Liver (tissue), 9 donors: Measurements from ENCODE around the gene RALB. TPM values are rescaled to one million over a fixed set of nuclear protein-coding genes. Genes with fewer than 3 reads are reported as not detected.

Experiments
- DNase-seq: peaks from one replicate; pipeline ENCODE4 v3.0.0-alpha.2; 2017; ENCODE audit warnings: low spot score
- H3K27ac ChIP-seq, 2 donors: one replicate each; pipeline ENCODE4 v1.7.0; 2013; ENCODE audit warnings: inconsistent platforms in 2 of 2, low read length in 2 of 2, control low read depth in 1 of 2, low read depth in 1 of 2, mild to moderate bottlenecking in 1 of 2
- H3K27me3 ChIP-seq, 4 donors: one replicate each; pipeline versions ENCODE4 v1.6.1 to v1.7.0; 2013; ENCODE audit warnings: low read length in 3 of 4, inconsistent platforms in 1 of 4, mild to moderate bottlenecking in 1 of 4, moderate library complexity in 1 of 4; ENCODE audit not compliant: control insufficient read depth in 4 of 4, insufficient read depth in 4 of 4
- H3K36me3 ChIP-seq, 4 donors: one replicate each; pipeline versions ENCODE4 v1.6.1 to v1.7.0; 2013; ENCODE audit warnings: low read length in 3 of 4, mild to moderate bottlenecking in 3 of 4, low read depth in 1 of 4, moderate library complexity in 1 of 4; ENCODE audit not compliant: control insufficient read depth in 4 of 4, insufficient read depth in 3 of 4
- H3K4me1 ChIP-seq, 4 donors: one replicate each; pipeline versions ENCODE4 v1.6.1 to v1.7.0; 2013; ENCODE audit warnings: low read length in 3 of 4, mild to moderate bottlenecking in 3 of 4, moderate library complexity in 1 of 4; ENCODE audit not compliant: control insufficient read depth in 4 of 4, insufficient read depth in 4 of 4
- H3K4me3 ChIP-seq, 3 donors: one replicate each; pipeline versions ENCODE4 v1.6.1 to v1.7.0; 2013; ENCODE audit warnings: low read length in 3 of 3, control low read depth in 1 of 3, low read depth in 1 of 3, mild to moderate bottlenecking in 1 of 3
- H3K9ac ChIP-seq, 2 donors: one replicate each; pipeline ENCODE4 v1.7.0; 2013; ENCODE audit warnings: low read length in 2 of 2, mild to moderate bottlenecking in 2 of 2, moderate library complexity in 2 of 2, control low read depth in 1 of 2, low read depth in 1 of 2
- H3K9me3 ChIP-seq, 4 donors: one replicate each; pipeline versions ENCODE4 v1.6.1 to v1.7.0; 2013; ENCODE audit warnings: low read length in 3 of 4; ENCODE audit not compliant: control insufficient read depth in 4 of 4
- EGR1 ChIP-seq, 2 donors: IDR thresholded peaks; 2 replicates each; pipeline ENCODE4 v1.6.1; 2016 to 2018; ENCODE audit warnings: antibody characterized with exemption in 2 of 2, low read depth in 2 of 2
- FOXA1 ChIP-seq: IDR thresholded peaks from 2 replicates; pipeline ENCODE4 v1.6.1; 2016; ENCODE audit warnings: antibody characterized with exemption
- FOXA2 ChIP-seq: IDR thresholded peaks from 2 replicates; pipeline ENCODE4 v1.6.1; 2016; ENCODE audit warnings: antibody characterized with exemption
- GABPA ChIP-seq, 2 donors: IDR thresholded peaks in 1 of 2; conservative IDR thresholded peaks in 1 of 2; 2 replicates each; pipeline ENCODE4 v1.6.1; 2016; ENCODE audit warnings: antibody characterized with exemption in 2 of 2, mild to moderate bottlenecking in 1 of 2, moderate library complexity in 1 of 2
- HNF4A ChIP-seq, 2 donors: conservative IDR thresholded peaks; 2 replicates each; pipeline ENCODE4 v1.6.1; 2016; ENCODE audit warnings: antibody characterized with exemption in 2 of 2, mild to moderate bottlenecking in 2 of 2
- HNF4G ChIP-seq: IDR thresholded peaks from 2 replicates; pipeline ENCODE4 v1.6.1; 2016; ENCODE audit warnings: antibody characterized with exemption
- JUND ChIP-seq, 2 donors: IDR thresholded peaks; 2 replicates each; pipeline ENCODE4 v1.6.1; 2016; ENCODE audit warnings: antibody characterized with exemption in 2 of 2
- NR2F2 ChIP-seq: IDR thresholded peaks from 2 replicates; pipeline ENCODE4 v1.6.1; 2016; ENCODE audit warnings: antibody characterized with exemption
- RAD21 ChIP-seq, 2 donors: IDR thresholded peaks; 2 replicates each; pipeline ENCODE4 v1.6.1; 2016; ENCODE audit warnings: antibody characterized with exemption in 2 of 2, mild to moderate bottlenecking in 2 of 2
- RXRA ChIP-seq, 2 donors: IDR thresholded peaks; 2 replicates each; pipeline ENCODE4 v1.6.1; 2017 to 2018; ENCODE audit warnings: antibody characterized with exemption in 2 of 2, mild to moderate bottlenecking in 1 of 2
- SP1 ChIP-seq: IDR thresholded peaks from 2 replicates; pipeline ENCODE4 v1.6.1; 2018; ENCODE audit warnings: antibody characterized with exemption, mild to moderate bottlenecking
- TAF1 ChIP-seq: conservative IDR thresholded peaks from 2 replicates; pipeline ENCODE4 v1.6.1; 2016; ENCODE audit warnings: antibody characterized with exemption, mild to moderate bottlenecking
- YY1 ChIP-seq: IDR thresholded peaks from 2 replicates; pipeline ENCODE4 v1.6.1; 2016; ENCODE audit warnings: antibody characterized with exemption, mild to moderate bottlenecking
- WGBS: extraction: QIAGEN DNeasy Blood & Tissue Kit; methylation state at CpG from one replicate; pipeline ENCODE4 v1.1.7; 2013; 5-methylcytosine and 5-hydroxymethylcytosine counted together
- polyA plus RNA-seq, 2 donors: library from polyadenylated mRNA; stranded (reverse) in 1 of 2; unstranded in 1 of 2; fragments of 200-250 nt in 1 of 2; fragments of >200 nt in 1 of 2; fragmentation: Nextera tagmentation in 1 of 2; extraction: Ambion mirVana in 1 of 2; gene quantifications; one replicate each; pipeline versions ENCODE4 v1.2.1 to v1.2.3, GENCODE V29; 2013 to 2015
- total RNA-seq, 2 donors: library from RNA; depleted of rRNA; stranded (reverse); fragments of >200 nt; gene quantifications; one replicate each; pipeline ENCODE4 v1.2.3, GENCODE V29; 2014
- TF ChIP-seq, protein P1 (sequence below): IDR thresholded peaks from 2 replicates; pipeline ENCODE4 v1.6.1; 2016; ENCODE audit warnings: antibody characterized with exemption
- TF ChIP-seq, protein P2 (sequence below): IDR thresholded peaks from 2 replicates; pipeline ENCODE4 v1.6.1; 2016; ENCODE audit warnings: antibody characterized with exemption
- TF ChIP-seq, protein P3 (sequence below): IDR thresholded peaks from 2 replicates; pipeline ENCODE4 v1.6.1; 2016; ENCODE audit warnings: antibody characterized with exemption, mild to moderate bottlenecking
- TF ChIP-seq, protein P4 (sequence below): IDR thresholded peaks from 2 replicates; pipeline ENCODE4 v1.6.1; 2016; ENCODE audit warnings: antibody characterized with exemption
- TF ChIP-seq, protein P5 (sequence below): fragments of 150-350 bp; IDR thresholded peaks from 2 replicates; pipeline ENCODE4 v1.5.1; 2017; ENCODE audit warnings: improper control_type of control experiment, low read depth, low read length; ENCODE audit not compliant: missing input control
- donor health status: healthy.
- donor health status: healthy.
- donor health status: healthy.
- donor health status: healthy.
- donor health status: healthy.

RALB gene
- total and polyA plus RNA-seq, 4 donors: 11.1 to 26.4 (median 20.1) TPM

DNA sequence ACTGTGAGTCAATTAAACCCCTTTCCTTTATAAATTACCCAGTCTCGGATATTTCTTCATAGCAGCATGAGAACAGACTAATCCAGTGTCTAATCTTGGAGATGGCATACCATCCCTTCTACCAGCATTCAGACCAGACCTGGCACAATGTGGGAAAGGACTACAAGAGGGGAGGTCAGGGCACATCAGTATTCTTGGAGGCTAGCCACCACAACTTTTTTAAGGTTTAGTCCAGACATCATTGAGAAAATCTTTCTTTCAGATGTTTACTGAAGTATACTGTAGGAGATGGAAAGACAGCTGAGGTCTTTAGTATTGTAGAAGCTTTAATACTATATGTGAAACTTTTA lies 4.0 kb downstream of the RALB start:
- 70% methylated on average over 1 of the region's 1 CpG for WGBS
- H3K9me3 ChIP-seq: peaks cover 0 to 5% (median under 1%) of the 10 kb centered on the region in 4 donors
- no peaks in the 10 kb centered on the region for H3K27me3 ChIP-seq
- TF ChIP-seq EGR1 (IDR thresholded peaks at IDR 0.05; ENCODE audit: low read depth in 2 of 2) (no peak), HNF4G (no peak), FOXA2 (no peak), SP1 (no peak), HNF4A (conservative IDR thresholded peaks at IDR 0.05) (no peak), NR2F2 (no peak), RXRA (IDR thresholded peaks at IDR 0.05) (no peak), JUND (IDR thresholded peaks at IDR 0.05) (no peak), YY1 (no peak), GABPA (IDR thresholded peaks at IDR 0.05 in 1 of 2, conservative IDR thresholded peaks at IDR 0.05 in 1 of 2) (no peak), FOXA1 (no peak), RAD21 (IDR thresholded peaks at IDR 0.05) (no peak)
- TF ChIP-seq, protein P1, sequence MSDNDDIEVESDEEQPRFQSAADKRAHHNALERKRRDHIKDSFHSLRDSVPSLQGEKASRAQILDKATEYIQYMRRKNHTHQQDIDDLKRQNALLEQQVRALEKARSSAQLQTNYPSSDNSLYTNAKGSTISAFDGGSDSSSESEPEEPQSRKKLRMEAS: no peak
- TF ChIP-seq, protein P2, sequence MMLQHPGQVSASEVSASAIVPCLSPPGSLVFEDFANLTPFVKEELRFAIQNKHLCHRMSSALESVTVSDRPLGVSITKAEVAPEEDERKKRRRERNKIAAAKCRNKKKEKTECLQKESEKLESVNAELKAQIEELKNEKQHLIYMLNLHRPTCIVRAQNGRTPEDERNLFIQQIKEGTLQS: no peak
- TF ChIP-seq, protein P3, sequence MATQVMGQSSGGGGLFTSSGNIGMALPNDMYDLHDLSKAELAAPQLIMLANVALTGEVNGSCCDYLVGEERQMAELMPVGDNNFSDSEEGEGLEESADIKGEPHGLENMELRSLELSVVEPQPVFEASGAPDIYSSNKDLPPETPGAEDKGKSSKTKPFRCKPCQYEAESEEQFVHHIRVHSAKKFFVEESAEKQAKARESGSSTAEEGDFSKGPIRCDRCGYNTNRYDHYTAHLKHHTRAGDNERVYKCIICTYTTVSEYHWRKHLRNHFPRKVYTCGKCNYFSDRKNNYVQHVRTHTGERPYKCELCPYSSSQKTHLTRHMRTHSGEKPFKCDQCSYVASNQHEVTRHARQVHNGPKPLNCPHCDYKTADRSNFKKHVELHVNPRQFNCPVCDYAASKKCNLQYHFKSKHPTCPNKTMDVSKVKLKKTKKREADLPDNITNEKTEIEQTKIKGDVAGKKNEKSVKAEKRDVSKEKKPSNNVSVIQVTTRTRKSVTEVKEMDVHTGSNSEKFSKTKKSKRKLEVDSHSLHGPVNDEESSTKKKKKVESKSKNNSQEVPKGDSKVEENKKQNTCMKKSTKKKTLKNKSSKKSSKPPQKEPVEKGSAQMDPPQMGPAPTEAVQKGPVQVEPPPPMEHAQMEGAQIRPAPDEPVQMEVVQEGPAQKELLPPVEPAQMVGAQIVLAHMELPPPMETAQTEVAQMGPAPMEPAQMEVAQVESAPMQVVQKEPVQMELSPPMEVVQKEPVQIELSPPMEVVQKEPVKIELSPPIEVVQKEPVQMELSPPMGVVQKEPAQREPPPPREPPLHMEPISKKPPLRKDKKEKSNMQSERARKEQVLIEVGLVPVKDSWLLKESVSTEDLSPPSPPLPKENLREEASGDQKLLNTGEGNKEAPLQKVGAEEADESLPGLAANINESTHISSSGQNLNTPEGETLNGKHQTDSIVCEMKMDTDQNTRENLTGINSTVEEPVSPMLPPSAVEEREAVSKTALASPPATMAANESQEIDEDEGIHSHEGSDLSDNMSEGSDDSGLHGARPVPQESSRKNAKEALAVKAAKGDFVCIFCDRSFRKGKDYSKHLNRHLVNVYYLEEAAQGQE: no peak
- TF ChIP-seq, protein P4, sequence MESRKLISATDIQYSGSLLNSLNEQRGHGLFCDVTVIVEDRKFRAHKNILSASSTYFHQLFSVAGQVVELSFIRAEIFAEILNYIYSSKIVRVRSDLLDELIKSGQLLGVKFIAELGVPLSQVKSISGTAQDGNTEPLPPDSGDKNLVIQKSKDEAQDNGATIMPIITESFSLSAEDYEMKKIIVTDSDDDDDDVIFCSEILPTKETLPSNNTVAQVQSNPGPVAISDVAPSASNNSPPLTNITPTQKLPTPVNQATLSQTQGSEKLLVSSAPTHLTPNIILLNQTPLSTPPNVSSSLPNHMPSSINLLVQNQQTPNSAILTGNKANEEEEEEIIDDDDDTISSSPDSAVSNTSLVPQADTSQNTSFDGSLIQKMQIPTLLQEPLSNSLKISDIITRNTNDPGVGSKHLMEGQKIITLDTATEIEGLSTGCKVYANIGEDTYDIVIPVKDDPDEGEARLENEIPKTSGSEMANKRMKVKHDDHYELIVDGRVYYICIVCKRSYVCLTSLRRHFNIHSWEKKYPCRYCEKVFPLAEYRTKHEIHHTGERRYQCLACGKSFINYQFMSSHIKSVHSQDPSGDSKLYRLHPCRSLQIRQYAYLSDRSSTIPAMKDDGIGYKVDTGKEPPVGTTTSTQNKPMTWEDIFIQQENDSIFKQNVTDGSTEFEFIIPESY: no peak
- TF ChIP-seq, protein P5, sequence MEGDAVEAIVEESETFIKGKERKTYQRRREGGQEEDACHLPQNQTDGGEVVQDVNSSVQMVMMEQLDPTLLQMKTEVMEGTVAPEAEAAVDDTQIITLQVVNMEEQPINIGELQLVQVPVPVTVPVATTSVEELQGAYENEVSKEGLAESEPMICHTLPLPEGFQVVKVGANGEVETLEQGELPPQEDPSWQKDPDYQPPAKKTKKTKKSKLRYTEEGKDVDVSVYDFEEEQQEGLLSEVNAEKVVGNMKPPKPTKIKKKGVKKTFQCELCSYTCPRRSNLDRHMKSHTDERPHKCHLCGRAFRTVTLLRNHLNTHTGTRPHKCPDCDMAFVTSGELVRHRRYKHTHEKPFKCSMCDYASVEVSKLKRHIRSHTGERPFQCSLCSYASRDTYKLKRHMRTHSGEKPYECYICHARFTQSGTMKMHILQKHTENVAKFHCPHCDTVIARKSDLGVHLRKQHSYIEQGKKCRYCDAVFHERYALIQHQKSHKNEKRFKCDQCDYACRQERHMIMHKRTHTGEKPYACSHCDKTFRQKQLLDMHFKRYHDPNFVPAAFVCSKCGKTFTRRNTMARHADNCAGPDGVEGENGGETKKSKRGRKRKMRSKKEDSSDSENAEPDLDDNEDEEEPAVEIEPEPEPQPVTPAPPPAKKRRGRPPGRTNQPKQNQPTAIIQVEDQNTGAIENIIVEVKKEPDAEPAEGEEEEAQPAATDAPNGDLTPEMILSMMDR: no peak
- peaks cover 0 to 16% (median 11%) of the 10 kb centered on the region in 4 donors for H3K4me1 ChIP-seq
- H3K36me3 ChIP-seq: no peaks in the 10 kb centered on the region
- H3K4me3 ChIP-seq: no peak overlapping the region
- DNase-seq: no peak
- no peak overlapping the region for H3K27ac ChIP-seq
- no peak overlapping the region for H3K9ac ChIP-seq

DNA sequence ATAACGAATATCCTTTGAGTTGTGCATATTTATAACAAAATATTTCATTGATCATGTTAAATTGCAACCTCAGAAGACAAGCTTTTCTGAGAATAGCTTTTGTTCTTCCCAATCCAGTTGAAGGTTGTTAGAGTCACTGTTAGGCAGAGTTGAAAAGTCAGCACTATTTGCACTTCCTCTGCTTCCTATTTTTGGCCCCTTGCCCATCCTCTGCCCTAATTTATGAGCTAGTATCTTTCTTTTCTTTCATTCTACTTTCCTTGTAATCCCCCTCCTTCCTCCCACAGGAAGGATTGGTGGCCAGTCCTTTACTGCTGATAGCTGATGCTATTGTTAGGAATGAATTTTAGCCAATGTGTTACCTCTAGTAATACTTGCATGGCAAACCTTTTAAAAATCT lies 4.9 kb downstream of the RALB start:
- Histone ChIP-seq H3K4me3 (no peak overlapping the region), H3K4me1 (peaks cover 0 to 10% (median 6%) of the 10 kb centered on the region in 4 donors), H3K9ac (no peak overlapping the region), H3K9me3 (peaks cover 0 to 5% (median under 1%) of the 10 kb centered on the region in 4 donors), H3K27me3 (no peaks in the 10 kb centered on the region), H3K36me3 (no peaks in the 10 kb centered on the region), H3K27ac (no peak overlapping the region)
- DNase-seq: no peak
- WGBS: 52% methylated on average over 1 of the region's 1 CpG
- TF ChIP-seq FOXA1 (no peak), FOXA2 (no peak), JUND (IDR thresholded peaks at IDR 0.05) (no peak), YY1 (no peak), TAF1 (no peak), HNF4G (no peak), RAD21 (IDR thresholded peaks at IDR 0.05) (no peak), EGR1 (IDR thresholded peaks at IDR 0.05; ENCODE audit: low read depth in 2 of 2) (no peak), GABPA (IDR thresholded peaks at IDR 0.05 in 1 of 2, conservative IDR thresholded peaks at IDR 0.05 in 1 of 2) (no peak), NR2F2 (no peak), SP1 (no peak), RXRA (IDR thresholded peaks at IDR 0.05) (no peak), HNF4A (conservative IDR thresholded peaks at IDR 0.05) (no peak)
- TF ChIP-seq, protein P5: no peak
- TF ChIP-seq, protein P1: no peak
- TF ChIP-seq, protein P2: no peak
- TF ChIP-seq, protein P4: no peak
